Bronchial epithelial cell (primary cell): ENCODE data around the gene SPTBN1. TPM values are rescaled to one million over a fixed set of nuclear protein-coding genes. Genes with fewer than 3 reads are reported as not detected.

Experiments
- DNase-seq: peaks from one replicate; pipeline ENCODE4 v3.0.0-alpha.2; 2010; ENCODE audit warnings: low read depth
- FAIRE-seq: peaks from 2 replicates; lab custom pipeline; 2011; peaks lifted over from hg19 to GRCh38; lab: Jason Lieb, UNC
- H3K27me3 ChIP-seq: 2 replicates; pipeline ENCODE4 v1.5.1; 2011; ENCODE audit warnings: low read length; ENCODE audit not compliant: control insufficient read depth, insufficient read depth
- H3K36me3 ChIP-seq: 2 replicates; pipeline ENCODE4 v1.5.1; 2011; ENCODE audit warnings: low read length; ENCODE audit not compliant: control insufficient read depth, insufficient read depth
- H3K4me3 ChIP-seq: 2 replicates; pipeline ENCODE4 v1.5.1; 2011; ENCODE audit warnings: mild to moderate bottlenecking, low read depth, low read length, control low read depth
- CTCF ChIP-seq: IDR thresholded peaks from 2 replicates; pipeline ENCODE4 v1.5.1; 2011; ENCODE audit warnings: mild to moderate bottlenecking, moderate library complexity, low read length, control low read depth, inconsistent platforms; ENCODE audit not compliant: insufficient read depth, severe bottlenecking
- total RNA-seq: library from RNA; depleted of rRNA; stranded (reverse); fragments of >200 nt; gene quantifications from 2 replicates; pipeline ENCODE4 v1.2.1, GENCODE V29; 2014

The SPTBN1 gene
- total RNA-seq, 1 donor from 2014 or later: 339 TPM

- H3K27me3 ChIP-seq: no peaks in the 10 kb centered on the region
- TF ChIP-seq CTCF: no peak
- no peak for DNase-seq
- no peak for FAIRE-seq
- no peaks in the 10 kb centered on the region for H3K36me3 ChIP-seq
- no peak overlapping the region for H3K4me3 ChIP-seq
These were observed 254.1 kb downstream of the SPTBN1 start for GRCh38 chr2:54710216-54710615.

GRCh38 chr2:54712516-54712915, 256.4 kb downstream of the SPTBN1 start:
- Histone ChIP-seq H3K4me3 (no peak overlapping the region), H3K27me3 (no peaks in the 10 kb centered on the region), H3K36me3 (no peaks in the 10 kb centered on the region)
- TF ChIP-seq CTCF: no peak
- FAIRE-seq: no peak
- DNase-seq: no peak

- no peaks in the 10 kb centered on the region for H3K36me3 ChIP-seq
- TF ChIP-seq CTCF: no peak
- no peaks in the 10 kb centered on the region for H3K27me3 ChIP-seq
- no peak for FAIRE-seq
- no peak overlapping the region for H3K4me3 ChIP-seq
- DNase-seq: no peak
These were observed 258.9 kb downstream of the SPTBN1 start for GRCh38 chr2:54714996-54715395.

GRCh38 chr2:54716375-54716774, 260.2 kb downstream of the SPTBN1 start:
- TF ChIP-seq CTCF: no peak
- FAIRE-seq: no peak
- H3K27me3 ChIP-seq: no peaks in the 10 kb centered on the region
- no peaks in the 10 kb centered on the region for H3K36me3 ChIP-seq
- no peak for DNase-seq
- no peak overlapping the region for H3K4me3 ChIP-seq

- DNase-seq (no peak), FAIRE-seq (no peak)
- Histone ChIP-seq H3K4me3 (no peak overlapping the region), H3K36me3 (no peaks in the 10 kb centered on the region), H3K27me3 (peaks cover 9% of the 10 kb centered on the region)
- no peak for TF ChIP-seq CTCF
These were observed 264.4 kb downstream of the SPTBN1 start for GRCh38 chr2:54720563-54720962.

Other genes starting within 250 kb of the SPTBN1 start
- not detected in 2 replicates for gene TSPYL6, start 200.1 kb upstream of the SPTBN1 start, total RNA-seq